Neural crest cell (in vitro differentiated cells): ENCODE results near the gene SHH. TPM values are rescaled to one million over a fixed set of nuclear protein-coding genes. Genes with fewer than 3 reads are reported as not detected.
A peak's percentile ranks its signal among the peaks of the same experiment; 100 is the strongest.

Experiments
- DNase-seq: peaks from one replicate; pipeline ENCODE4 v3.0.0; 2021; ENCODE audit warnings: low read depth, mixed read lengths, low spot score
- H3K27ac Mint-ChIP-seq: one replicate; pipeline ENCODE4 v1.8.0; 2021; ENCODE audit warnings: mild to moderate bottlenecking, mixed read lengths; ENCODE audit not compliant: unreplicated experiment
- H3K27me3 Mint-ChIP-seq: 2 replicates; pipeline ENCODE4 v1.8.0; 2021; ENCODE audit warnings: low read depth, mild to moderate bottlenecking, mixed read lengths
- H3K36me3 Mint-ChIP-seq: 2 replicates; pipeline ENCODE4 v1.8.0; 2021; ENCODE audit warnings: low read depth, mild to moderate bottlenecking, mixed read lengths
- H3K4me1 Mint-ChIP-seq: 2 replicates; pipeline ENCODE4 v1.8.0; 2021; ENCODE audit warnings: mixed read lengths
- H3K4me3 Mint-ChIP-seq: one replicate; pipeline ENCODE4 v1.8.0; 2021; ENCODE audit warnings: mild to moderate bottlenecking, mixed read lengths
- H3K9me3 Mint-ChIP-seq: 2 replicates; pipeline ENCODE4 v1.8.0; 2021; ENCODE audit warnings: mixed read lengths
- CTCF ChIP-seq: fragments of 200-600 bp; sonication (generic); conservative IDR thresholded peaks from 2 replicates; pipeline ENCODE4 v1.5.0; 2021; ENCODE audit warnings: antibody characterized with exemption, mild to moderate bottlenecking
- total RNA-seq: library from RNA; stranded (reverse); gene quantifications from 2 replicates; pipeline ENCODE4 v1.2.1, GENCODE V29; 2021

SHH gene
- total RNA-seq, 1 donor from 2014 or later: not detected

- H3K9me3 Mint-ChIP-seq: no peaks in the 10 kb centered on the region
- H3K36me3 Mint-ChIP-seq: peaks cover 33% of the 10 kb centered on the region
- peaks cover 4% of the 10 kb centered on the region for H3K4me1 Mint-ChIP-seq
- no peak for TF ChIP-seq CTCF
- peaks cover 15% of the 10 kb centered on the region for H3K27me3 Mint-ChIP-seq
- DNase-seq: no peak
- no peak overlapping the region for H3K4me3 Mint-ChIP-seq
- no peak overlapping the region for H3K27ac Mint-ChIP-seq
Measured at GRCh38 chr7:155782466-155782865, 29.8 kb downstream of the SHH start.

GRCh38 chr7:155781433-155781832 is 30.8 kb downstream of the SHH start:
- H3K9me3 Mint-ChIP-seq: no peaks in the 10 kb centered on the region
- DNase-seq: no peak
- H3K4me1 Mint-ChIP-seq: peaks cover 4% of the 10 kb centered on the region
- no peak for TF ChIP-seq CTCF
- peak overlapping the region; percentile 46 for H3K27ac Mint-ChIP-seq
- peaks cover 33% of the 10 kb centered on the region for H3K36me3 Mint-ChIP-seq
- no peak overlapping the region for H3K4me3 Mint-ChIP-seq
- peaks cover 11% of the 10 kb centered on the region for H3K27me3 Mint-ChIP-seq

GRCh38 chr7:155780884-155781283 is 31.4 kb downstream of the SHH start:
- Mint-ChIP-seq H3K9me3 (no peaks in the 10 kb centered on the region), H3K36me3 (peaks cover 31% of the 10 kb centered on the region), H3K27ac (no peak overlapping the region)

GRCh38 chr7:155778349-155778748 is 33.9 kb downstream of the SHH start:
- no peaks in the 10 kb centered on the region for H3K27me3 Mint-ChIP-seq
- H3K4me1 Mint-ChIP-seq: no peaks in the 10 kb centered on the region
- peaks cover 26% of the 10 kb centered on the region for H3K36me3 Mint-ChIP-seq
- H3K9me3 Mint-ChIP-seq: no peaks in the 10 kb centered on the region
- no peak for DNase-seq
- H3K27ac Mint-ChIP-seq: no peak overlapping the region
- no peak overlapping the region for H3K4me3 Mint-ChIP-seq
- TF ChIP-seq CTCF: no peak

More at GRCh38 chr7:155780884-155781283, 31.4 kb downstream of the SHH start:
- no peak for DNase-seq
- H3K4me3 Mint-ChIP-seq: no peak overlapping the region
- H3K4me1 Mint-ChIP-seq: no peaks in the 10 kb centered on the region
- TF ChIP-seq CTCF: no peak
- H3K27me3 Mint-ChIP-seq: peaks cover 5% of the 10 kb centered on the region

GRCh38 chr7:155776606-155777005 is 35.7 kb downstream of the SHH start:
- Mint-ChIP-seq H3K4me1 (no peaks in the 10 kb centered on the region), H3K9me3 (no peaks in the 10 kb centered on the region), H3K4me3 (no peak overlapping the region), H3K27me3 (no peaks in the 10 kb centered on the region), H3K27ac (no peak overlapping the region), H3K36me3 (peaks cover 20% of the 10 kb centered on the region)
- TF ChIP-seq CTCF: no peak
- DNase-seq: no peak

- Mint-ChIP-seq H3K36me3 (peaks cover 16% of the 10 kb centered on the region), H3K27me3 (no peaks in the 10 kb centered on the region), H3K4me3 (no peak overlapping the region), H3K27ac (no peak overlapping the region), H3K4me1 (no peaks in the 10 kb centered on the region), H3K9me3 (no peaks in the 10 kb centered on the region)
- DNase-seq: no peak
- no peak for TF ChIP-seq CTCF
Measured at GRCh38 chr7:155775691-155776090, 36.6 kb downstream of the SHH start.
